NCI-H128 (cell line): Measurements from ENCODE around the gene FREY1.

Experiments used
- DNase-seq: peaks from one replicate; lab custom pipeline; 2025; ENCODE audit not compliant: unreplicated experiment; lab: John Stamatoyannopoulos, UW

The FREY1 gene

DNA sequence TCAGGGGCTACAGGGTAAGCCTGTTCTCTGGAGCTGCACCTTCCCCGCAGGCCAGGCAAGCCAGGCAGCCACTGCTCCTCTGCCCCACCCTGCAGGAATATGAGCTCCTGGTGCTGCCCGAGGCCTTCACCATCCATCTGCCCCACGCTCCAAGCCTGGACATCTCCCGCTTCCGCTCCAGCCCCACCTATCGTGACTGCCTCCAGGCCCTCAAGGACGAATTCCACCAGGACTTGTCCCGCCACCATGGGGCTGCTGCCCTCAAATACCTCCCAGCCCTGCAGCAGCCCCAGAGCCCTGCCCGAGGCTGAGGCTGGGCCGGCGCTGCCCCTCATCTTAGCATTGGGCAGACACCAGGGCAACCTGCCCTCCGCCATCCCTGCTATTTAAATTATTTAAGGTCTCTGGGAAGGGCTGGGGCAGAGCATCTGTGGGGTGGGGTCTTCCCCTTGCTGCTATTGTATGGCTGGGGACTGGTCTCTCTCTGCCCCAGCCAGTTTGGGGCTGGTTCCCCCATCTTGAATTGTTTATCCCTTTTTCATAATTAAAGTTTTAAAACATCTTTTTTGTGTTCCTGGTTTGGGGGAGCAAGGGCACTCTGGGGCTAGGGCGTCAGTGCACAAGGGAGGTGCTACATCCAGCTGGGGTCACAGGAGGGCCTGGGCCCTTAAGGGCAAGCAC lies 21.6 kb upstream of the FREY1 start:
- no peak for DNase-seq

DNA sequence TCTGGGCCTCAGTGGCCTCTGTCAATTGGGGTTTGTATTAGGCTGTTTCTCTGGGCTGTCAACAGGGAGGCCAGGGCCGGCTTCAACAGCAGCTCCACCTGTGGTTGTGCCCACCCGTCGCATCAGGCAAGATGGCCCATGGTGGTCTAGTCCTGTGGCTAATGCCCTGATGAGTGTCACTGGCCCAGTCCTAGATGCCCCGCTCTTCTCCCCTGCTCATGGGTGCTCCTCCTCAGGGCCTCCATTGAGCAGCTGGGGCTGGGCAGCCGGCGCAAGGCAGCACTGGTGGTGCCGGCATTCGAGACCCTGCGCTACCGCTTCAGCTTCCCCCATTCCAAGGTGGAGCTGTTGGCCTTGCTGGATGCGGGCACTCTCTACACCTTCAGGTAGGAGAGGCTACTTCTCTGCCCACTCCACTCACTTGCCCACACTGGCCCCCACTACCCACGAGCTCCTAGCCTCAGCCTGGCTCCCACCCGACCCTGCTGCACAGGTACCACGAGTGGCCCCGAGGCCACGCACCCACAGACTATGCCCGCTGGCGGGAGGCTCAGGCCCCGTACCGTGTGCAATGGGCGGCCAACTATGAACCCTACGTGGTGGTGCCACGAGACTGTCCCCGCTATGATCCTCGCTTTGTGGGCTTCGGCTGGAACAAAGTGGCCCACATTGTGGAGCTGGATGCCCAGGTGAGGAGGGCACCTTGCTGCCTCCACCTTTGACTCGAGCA lies 20.8 kb upstream of the FREY1 start:
- no peak for DNase-seq

- no peak for DNase-seq
Measured at GRCh38 chr11:45927332-45927683, 20.2 kb upstream of the FREY1 start.

- no peak for DNase-seq
Measured at GRCh38 chr11:45926536-45927331, 19.7 kb upstream of the FREY1 start.

DNA sequence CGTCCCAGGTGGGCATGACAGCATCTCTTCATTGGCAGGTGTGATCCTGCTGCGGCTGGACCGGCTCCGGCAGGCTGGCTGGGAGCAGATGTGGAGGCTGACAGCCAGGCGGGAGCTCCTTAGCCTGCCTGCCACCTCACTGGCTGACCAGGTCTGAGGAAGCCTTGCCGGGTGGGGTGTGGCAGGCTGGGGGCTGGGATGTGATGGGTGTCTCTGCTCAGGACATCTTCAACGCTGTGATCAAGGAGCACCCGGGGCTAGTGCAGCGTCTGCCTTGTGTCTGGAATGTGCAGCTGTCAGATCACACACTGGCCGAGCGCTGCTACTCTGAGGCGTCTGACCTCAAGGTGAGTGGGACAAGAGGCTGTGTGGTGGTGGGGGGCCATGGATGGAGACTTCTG lies 18.9 kb upstream of the FREY1 start:
- no peak for DNase-seq

DNA sequence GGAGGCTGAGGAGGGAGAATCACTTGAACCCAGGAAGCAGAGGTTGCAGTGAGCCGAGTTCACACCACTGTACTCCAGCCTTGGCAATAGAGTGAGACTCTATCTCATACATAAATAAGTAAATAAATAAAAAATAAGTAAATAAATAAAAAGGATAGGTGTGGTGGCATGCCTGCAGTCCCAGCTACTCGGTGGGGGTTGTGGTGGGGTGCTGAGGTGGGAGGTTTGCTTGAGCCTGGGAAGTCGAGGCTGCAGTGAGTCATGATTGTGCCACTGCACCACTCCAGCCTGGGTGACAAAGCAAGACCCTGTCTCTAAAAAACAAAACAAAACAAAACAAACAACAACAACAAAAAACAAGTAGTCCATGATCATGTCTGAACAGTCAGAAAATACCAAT lies 18.5 kb upstream of the FREY1 start:
- DNase-seq, result no peak

DNA sequence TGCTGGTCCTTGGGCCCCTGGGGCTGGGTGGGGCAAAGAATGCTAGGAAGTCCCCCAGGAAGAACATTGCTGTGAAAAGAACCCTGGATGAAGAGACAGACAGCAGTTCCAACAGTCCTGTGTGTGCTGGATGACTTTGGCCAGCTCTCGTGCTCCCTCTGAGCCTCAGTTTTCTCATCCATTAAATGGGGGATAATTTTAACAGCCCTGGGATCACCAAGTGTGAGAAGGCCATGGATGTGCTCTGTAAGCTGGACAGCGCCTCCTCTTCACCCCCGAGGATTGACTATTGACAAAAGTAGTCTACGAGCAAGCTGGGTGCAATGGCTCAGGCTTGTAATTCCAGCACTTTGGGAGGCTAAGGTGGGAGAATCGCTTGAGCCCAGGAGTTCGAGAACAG lies 17.9 kb upstream of the FREY1 start:
- DNase-seq, result no peak

GRCh38 chr11:45924036-45924915 lies 17.2 kb upstream of the FREY1 start:
- no peak for DNase-seq

GRCh38 chr11:45922425-45923082 lies 15.5 kb upstream of the FREY1 start, which contains the start of gene LARGE2:
TSS of gene LARGE2 (plus strand) at chr11:45922656. CDS start at chr11:45922883, 227 bp downstream.
- DNase-seq, result peak; percentile 40

GRCh38 chr11:45921561-45922424 lies 14.7 kb upstream of the FREY1 start:
- DNase-seq, result peak; percentile 59

DNA sequence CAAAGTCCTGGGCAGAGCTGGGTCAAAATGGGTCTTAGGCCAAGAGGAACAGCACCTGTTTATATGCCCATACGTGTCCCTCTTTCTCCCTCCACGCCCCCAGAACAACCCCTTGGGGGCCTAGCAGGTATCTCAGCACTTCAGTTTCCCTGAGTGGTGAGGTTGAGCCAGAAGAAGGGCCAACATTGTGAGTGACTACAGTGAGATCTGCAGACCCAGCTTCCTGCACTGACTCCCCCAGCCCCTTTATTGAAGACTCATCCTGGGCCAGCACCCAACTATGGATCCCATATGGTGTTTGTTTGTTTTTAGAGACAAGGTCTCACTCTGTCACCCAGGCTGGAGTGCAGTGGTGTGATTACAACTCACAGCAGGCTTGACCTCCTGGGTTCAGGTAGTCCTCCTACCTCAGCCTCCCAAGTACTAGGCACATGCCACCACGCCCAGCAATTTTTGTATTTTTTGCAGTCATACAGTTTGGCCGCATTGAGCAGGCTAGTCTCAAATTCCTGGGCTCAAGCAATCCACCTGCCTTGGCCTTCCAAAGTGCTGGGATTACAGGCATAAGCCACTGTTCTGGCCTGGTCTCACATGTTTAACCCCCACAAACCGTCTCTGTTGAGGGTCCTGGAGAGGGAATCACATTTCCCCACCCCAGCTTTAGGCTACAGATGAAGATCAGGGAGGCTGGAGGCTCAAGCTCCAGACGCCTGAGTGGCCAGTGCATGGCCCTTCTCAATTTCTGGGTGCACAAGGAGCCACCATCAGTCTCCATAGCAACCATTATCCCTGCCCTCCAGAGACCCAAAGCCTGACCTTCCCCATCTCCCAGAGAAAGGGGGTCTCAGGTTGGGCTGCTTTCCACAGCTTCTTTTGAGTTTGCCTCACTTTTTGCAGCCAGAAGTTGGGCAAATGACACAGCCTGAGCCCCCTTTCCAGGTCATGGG lies 13.7 kb upstream of the FREY1 start:
- no peak for DNase-seq

DNA sequence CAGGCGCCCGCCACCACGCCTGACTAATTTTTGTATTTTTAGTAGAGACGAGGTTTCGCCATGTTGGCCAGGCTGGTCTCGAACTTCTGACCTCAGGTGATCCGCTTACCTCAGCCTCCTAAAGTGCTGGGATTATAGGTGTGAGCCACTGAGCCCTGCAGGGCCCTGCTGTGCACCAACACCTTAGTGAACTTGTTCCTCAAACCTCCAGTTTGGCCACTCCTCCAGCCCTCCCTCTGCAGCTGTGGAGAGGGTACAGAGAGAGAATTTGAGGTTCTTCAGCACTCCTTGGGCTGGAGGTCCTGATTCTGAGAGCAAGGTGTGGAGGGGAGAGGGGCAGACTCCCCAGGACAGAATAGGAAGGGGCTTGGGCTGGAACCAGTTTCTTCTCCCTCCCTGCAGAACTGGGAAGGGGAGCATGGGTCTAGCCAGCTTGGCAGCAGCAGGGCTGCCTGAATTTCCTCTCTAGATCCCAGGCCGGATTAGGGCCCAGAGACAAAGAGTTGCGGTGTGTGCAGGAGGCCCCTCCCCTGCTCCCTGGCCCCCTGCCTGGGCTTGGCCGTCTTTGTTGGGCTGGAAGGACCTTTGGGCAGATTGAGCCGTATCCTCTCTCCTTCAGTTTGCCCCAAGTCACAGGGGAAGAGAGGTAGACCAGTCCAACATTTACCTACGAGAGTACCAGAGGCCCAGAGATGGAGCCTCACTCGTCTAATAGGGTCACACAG lies 12.9 kb upstream of the FREY1 start:
- no peak for DNase-seq

DNA sequence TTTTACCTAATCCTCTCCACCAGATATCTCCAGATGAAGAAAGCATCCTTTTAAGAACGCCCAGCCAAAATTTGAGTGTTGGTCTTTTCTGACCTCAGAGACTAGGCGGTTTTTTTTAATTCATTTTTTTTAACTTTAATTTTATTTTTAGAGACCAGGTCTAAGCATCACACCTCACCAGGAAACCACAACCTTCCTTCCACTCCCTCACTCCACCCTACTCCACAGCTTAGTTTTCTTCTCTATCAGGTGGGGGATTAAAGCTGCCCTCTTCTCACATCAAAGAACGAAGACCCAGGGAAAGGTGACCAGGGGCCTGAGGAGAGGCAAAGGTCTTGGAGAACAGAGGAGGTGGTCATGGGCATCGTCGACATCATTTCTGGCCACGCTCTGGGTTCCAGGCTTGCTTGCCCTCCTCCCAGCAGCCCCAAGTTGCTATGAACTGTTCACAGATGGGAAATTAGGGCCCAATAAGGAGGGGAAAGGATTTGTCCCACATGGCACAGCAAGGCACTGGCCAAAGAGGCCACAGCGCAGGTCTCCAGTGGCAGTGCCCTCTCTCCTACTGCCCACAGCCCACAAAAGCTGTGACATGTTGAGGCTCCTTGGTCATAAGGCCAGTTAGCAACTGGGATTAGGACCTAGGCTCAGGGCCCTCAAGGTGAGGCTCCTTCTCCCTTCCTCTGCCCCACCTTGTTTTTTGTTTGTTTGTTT lies 12.0 kb upstream of the FREY1 start:
- no peak for DNase-seq

DNA sequence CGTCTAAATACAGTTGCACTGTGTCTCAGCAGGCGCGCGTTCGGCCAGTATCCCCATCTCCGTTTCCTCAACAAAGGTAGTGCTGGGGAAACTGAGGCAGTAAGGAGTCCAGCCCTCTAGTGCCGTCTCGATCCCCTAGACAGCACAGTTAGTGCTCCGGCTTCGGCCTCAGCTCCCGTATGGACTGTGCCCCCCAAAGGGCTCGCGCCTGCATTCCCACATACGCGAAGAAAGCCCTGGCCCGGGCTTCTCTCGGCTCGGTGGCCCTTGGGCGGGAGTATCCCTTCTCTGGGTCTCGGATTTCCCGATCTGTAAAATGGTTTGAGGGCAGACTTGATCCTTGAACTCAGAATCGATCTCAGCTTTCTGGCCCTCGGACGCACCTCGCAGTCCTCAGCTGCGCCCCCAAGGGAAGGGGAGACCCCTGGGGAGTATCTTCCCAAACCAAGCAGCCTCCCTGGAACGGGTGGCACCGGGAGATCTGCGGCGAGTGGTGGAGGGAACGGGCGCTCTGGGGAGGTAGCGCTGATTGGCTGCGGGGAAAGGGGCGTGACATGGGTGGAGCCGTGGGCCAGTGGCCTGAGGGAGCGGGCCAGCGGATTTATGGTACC lies 11.4 kb upstream of the FREY1 start:
- DNase-seq, result peak; percentile 49

DNA sequence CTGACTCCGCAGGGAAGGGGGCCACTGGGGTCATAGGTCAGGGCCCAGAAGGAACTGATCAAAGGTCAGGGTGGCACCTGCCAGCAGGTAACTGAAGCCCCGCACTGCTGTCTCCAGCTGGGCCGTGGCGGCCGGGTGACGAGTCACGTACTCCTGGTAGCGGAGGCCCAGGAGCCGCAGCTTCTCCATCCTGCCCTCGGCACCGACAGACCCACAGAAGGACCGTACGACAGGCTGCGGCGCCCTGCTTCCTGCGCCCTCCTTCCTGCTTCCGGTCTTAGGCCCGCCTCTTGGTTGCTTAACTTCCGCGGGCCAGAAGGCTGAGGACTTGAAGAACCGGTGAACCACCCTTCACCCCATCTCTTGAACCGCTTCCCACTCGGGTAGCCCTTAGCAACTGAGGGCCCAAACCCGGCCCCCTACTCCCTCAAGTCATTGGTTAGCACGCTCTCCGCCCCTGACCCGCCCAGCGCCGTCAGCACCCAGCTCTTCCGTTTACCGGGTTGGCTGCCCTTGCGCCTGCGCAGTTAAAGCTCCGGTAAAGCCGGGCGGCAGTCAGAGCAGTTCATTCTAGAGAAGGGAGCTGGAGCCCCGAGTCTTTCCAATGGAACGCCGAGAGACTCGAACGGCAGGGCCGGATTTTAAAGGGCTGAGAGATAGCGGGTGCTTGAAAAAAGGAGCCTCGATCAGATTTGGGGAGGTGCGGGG lies 10.7 kb upstream of the FREY1 start, which contains the start of gene PEX16:
PEX16 (minus strand) TSS at position 255 of the 708 bp plus-strand sequence; CDS start at position 189, 66 bp downstream.
- peak; percentile 92 for DNase-seq

GRCh38 chr11:45917286-45917622 lies 10.2 kb upstream of the FREY1 start:
- DNase-seq, result no peak
